Tibial nerve (tissue), 4 donors: ENCODE data around the gene ATP2A2. TPM values are rescaled to one million over a fixed set of nuclear protein-coding genes. Genes with fewer than 3 reads are reported as not detected.

ENCODE experiments used
- DNase-seq, 2 donors: peaks; one replicate each; pipeline ENCODE4 v3.0.0-alpha.2; 2019; ENCODE audit warnings: low spot score in 2 of 2
- H3K27ac ChIP-seq, 4 donors: fragments of 200-600 bp; sonication (generic) in 3 of 4; one replicate each; pipeline ENCODE4 v1.5.1; 2017 to 2019; ENCODE audit warnings: mild to moderate bottlenecking in 1 of 4
- H3K27me3 ChIP-seq, 2 donors: fragments of 200-600 bp; sonication (generic) in 1 of 2; one replicate each; pipeline versions ENCODE4 v1.5.1 to v1.6.0; 2017 to 2019
- H3K36me3 ChIP-seq, 3 donors: fragments of 200-600 bp; sonication (generic); one replicate each; pipeline ENCODE4 v1.5.1; 2018 to 2019
- H3K4me1 ChIP-seq, 4 donors: fragments of 200-600 bp; sonication (generic) in 3 of 4; one replicate each; pipeline ENCODE4 v1.5.1; 2017 to 2019
- H3K4me3 ChIP-seq, 4 donors: fragments of 200-600 bp; sonication (generic) in 3 of 4; one replicate each; pipeline ENCODE4 v1.5.1; 2017 to 2019; ENCODE audit warnings: mild to moderate bottlenecking in 1 of 4, moderate library complexity in 1 of 4
- H3K9me3 ChIP-seq, 4 donors: fragments of 200-600 bp; sonication (generic) in 3 of 4; one replicate each; pipeline ENCODE4 v1.5.1; 2017 to 2019
- EP300 ChIP-seq, 2 donors: sonication (generic); formaldehyde crosslinking; IDR thresholded peaks; one replicate each; pipeline ENCODE4 v1.6.1; 2017; ENCODE audit warnings: antibody characterized with exemption in 2 of 2, mild to moderate bottlenecking in 1 of 2
- POLR2A ChIP-seq, 2 donors: fragments of 450-650 bp; IDR thresholded peaks; one replicate each; pipeline ENCODE4 v1.6.1; 2017; ENCODE audit warnings: antibody characterized with exemption in 2 of 2, mild to moderate bottlenecking in 2 of 2, moderate library complexity in 2 of 2
- WGBS, 2 donors: methylation state at CpG; one replicate each; pipeline ENCODE4 v1.1.5; 2018; 5-methylcytosine and 5-hydroxymethylcytosine counted together
- total RNA-seq, 4 donors: library from RNA; depleted of rRNA; stranded (reverse); fragments of >200 nt; gene quantifications; one replicate each; pipeline ENCODE4 v1.1.0, GENCODE V29; 2016
- TF ChIP-seq, protein P1 (sequence below), 5 experiments: fragments of 200-600 bp in 3 of 5; fragments of 450-650 bp in 2 of 5; sonication (generic) in 3 of 5; IDR thresholded peaks; one replicate each; pipeline ENCODE4 v1.5.1; 2016 to 2019; ENCODE audit warnings: antibody characterized with exemption in 5 of 5, mild to moderate bottlenecking in 3 of 5, moderate library complexity in 2 of 5

Gene ATP2A2
- total RNA-seq, 4 donors from 2014 or later: 77.8 to 106 (median 90.1) TPM

GRCh38 chr12:110282956-110283817 is 2.1 kb downstream of the ATP2A2 start:
- Histone ChIP-seq H3K27me3 (no peaks in the 10 kb centered on the region), H3K4me3 (peak overlapping the region; percentile 87 to 98 (median 92)), H3K4me1 (peaks cover 0 to 68% (median 30%) of the 10 kb centered on the region in 4 donors), H3K36me3 (peaks cover 0 to 9% (median 0%) of the 10 kb centered on the region in 3 donors), H3K9me3 (no peaks in the 10 kb centered on the region), H3K27ac (peak overlapping the region in 3 of 4 donors; percentile 97 to 99 (median 98))
- no peak for TF ChIP-seq POLR2A (IDR thresholded peaks at IDR 0.05)
- TF ChIP-seq, protein P1, sequence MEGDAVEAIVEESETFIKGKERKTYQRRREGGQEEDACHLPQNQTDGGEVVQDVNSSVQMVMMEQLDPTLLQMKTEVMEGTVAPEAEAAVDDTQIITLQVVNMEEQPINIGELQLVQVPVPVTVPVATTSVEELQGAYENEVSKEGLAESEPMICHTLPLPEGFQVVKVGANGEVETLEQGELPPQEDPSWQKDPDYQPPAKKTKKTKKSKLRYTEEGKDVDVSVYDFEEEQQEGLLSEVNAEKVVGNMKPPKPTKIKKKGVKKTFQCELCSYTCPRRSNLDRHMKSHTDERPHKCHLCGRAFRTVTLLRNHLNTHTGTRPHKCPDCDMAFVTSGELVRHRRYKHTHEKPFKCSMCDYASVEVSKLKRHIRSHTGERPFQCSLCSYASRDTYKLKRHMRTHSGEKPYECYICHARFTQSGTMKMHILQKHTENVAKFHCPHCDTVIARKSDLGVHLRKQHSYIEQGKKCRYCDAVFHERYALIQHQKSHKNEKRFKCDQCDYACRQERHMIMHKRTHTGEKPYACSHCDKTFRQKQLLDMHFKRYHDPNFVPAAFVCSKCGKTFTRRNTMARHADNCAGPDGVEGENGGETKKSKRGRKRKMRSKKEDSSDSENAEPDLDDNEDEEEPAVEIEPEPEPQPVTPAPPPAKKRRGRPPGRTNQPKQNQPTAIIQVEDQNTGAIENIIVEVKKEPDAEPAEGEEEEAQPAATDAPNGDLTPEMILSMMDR (IDR thresholded peaks at IDR 0.05): no peak
- no peak for TF ChIP-seq EP300 (IDR thresholded peaks at IDR 0.05)
- DNase-seq: no peak
- WGBS, 2 donors: 10 to 12% methylated on average over 7 of the region's 7 CpGs

DNA sequence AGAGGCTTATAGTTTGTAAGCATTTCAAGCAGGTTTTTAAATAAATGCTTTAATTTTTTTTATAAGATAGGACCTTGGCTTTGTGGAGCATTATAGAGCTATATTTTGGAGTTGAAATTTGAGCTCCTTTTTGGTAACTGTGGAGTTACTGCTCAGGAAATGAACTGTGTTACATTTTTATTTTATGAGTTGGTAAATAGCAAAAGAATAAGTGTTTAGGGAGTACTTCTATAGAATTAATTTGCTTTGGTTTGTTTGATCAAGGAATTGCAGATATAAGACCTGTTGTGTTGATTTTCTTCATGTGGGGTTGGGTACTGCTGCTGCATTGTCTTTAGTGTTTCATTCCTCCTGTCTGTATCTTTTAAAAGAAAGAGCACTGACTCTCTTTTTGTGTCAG is 3.5 kb downstream of the ATP2A2 start:
- peaks cover 0 to 78% (median 34%) of the 10 kb centered on the region in 4 donors for H3K4me1 ChIP-seq
- peak overlapping the region in 1 of 4 donors; percentile 98 for H3K4me3 ChIP-seq
- no peak for DNase-seq
- peak overlapping the region in 1 of 4 donors; percentile 97 for H3K27ac ChIP-seq
- peaks cover 0 to 13% (median 0%) of the 10 kb centered on the region in 3 donors for H3K36me3 ChIP-seq
- no peaks in the 10 kb centered on the region for H3K9me3 ChIP-seq
- TF ChIP-seq, protein P1 (IDR thresholded peaks at IDR 0.05): no peak
- no peak for TF ChIP-seq POLR2A (IDR thresholded peaks at IDR 0.05)
- H3K27me3 ChIP-seq: no peaks in the 10 kb centered on the region

GRCh38 chr12:110286623-110287022 is 5.6 kb downstream of the ATP2A2 start:
- H3K4me3 ChIP-seq: no peak overlapping the region
- peak overlapping the region in 2 of 4 donors; percentile 4 to 39 for H3K27ac ChIP-seq
- WGBS, 2 donors: 56 to 57% methylated on average over 7 of the region's 7 CpGs
- TF ChIP-seq POLR2A (IDR thresholded peaks at IDR 0.05) (no peak), EP300 (IDR thresholded peaks at IDR 0.05) (no peak)
- TF ChIP-seq, protein P1 (IDR thresholded peaks at IDR 0.05): no peak
- peaks cover 0 to 30% (median 0%) of the 10 kb centered on the region in 3 donors for H3K36me3 ChIP-seq
- no peaks in the 10 kb centered on the region for H3K27me3 ChIP-seq
- H3K9me3 ChIP-seq: no peaks in the 10 kb centered on the region
- DNase-seq: no peak
- peaks cover 0 to 73% (median 35%) of the 10 kb centered on the region in 4 donors for H3K4me1 ChIP-seq

DNA sequence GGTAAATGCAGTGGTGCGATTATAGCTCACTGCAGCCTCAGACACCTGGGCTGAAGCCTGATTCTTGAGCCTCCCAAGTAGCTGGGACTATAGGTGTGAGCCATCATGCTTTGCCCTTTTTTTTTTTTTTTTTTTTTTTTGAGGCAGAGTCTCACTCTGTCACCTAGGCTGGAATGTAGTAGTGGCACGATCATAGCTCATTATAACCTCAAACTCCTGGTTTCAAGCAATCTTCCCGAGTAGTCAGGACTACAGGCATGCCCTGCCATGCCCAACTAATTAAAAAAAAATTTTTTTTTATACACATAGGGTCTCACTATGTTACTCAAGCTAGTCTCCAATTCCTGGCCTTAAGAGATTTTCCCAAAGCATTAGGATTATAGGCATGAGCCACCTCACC is 6.9 kb downstream of the ATP2A2 start:
- peaks cover 0 to 65% (median 29%) of the 10 kb centered on the region in 4 donors for H3K4me1 ChIP-seq
- H3K27me3 ChIP-seq: no peaks in the 10 kb centered on the region
- H3K9me3 ChIP-seq: no peaks in the 10 kb centered on the region
- no peak overlapping the region for H3K4me3 ChIP-seq
- no peak overlapping the region for H3K27ac ChIP-seq
- peaks cover 0 to 44% (median 5%) of the 10 kb centered on the region in 3 donors for H3K36me3 ChIP-seq
- no peak for DNase-seq
- 81 to 89% methylated on average over 3 of the region's 3 CpGs for WGBS, 2 donors
- TF ChIP-seq EP300 (IDR thresholded peaks at IDR 0.05) (no peak), POLR2A (IDR thresholded peaks at IDR 0.05) (no peak)
- TF ChIP-seq, protein P1 (IDR thresholded peaks at IDR 0.05): no peak

DNA sequence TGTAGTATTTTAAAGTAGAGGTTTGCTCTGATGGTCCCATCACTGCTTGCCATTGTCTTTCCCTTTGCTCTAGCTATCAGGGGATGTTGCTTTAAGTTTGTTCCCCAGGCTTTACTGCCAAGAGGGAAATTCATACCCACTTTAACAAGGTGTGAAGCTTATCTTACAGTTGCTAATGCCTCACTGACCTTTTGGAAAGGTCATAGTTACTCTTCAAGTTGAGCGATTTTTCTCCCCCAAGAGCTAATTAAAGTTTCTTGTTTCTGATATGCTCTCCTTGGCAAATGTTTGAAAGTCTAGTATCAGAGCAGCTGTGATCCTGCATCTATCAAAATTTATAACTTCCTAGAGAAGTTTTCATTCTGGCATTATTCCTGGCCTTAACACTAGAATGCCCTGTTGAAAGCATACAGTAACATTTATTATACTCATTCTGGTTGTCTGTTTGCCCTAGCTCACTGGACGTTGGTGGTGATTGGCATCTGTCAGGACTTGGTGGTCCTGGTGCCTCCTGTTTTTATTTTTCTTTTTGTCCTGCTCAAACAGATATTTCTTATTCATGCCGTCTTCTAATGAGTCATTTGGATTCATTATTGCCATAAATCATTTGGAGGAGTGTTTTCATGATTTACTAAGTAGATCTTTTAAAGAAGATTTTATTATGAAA is 8.1 kb downstream of the ATP2A2 start:
- 21 to 28% methylated on average over 3 of the region's 3 CpGs for WGBS, 2 donors
- no peaks in the 10 kb centered on the region for H3K9me3 ChIP-seq
- DNase-seq: no peak
- no peak overlapping the region for H3K4me3 ChIP-seq
- H3K4me1 ChIP-seq: peaks cover 0 to 53% (median 19%) of the 10 kb centered on the region in 4 donors
- peaks cover 0 to 55% (median 6%) of the 10 kb centered on the region in 3 donors for H3K36me3 ChIP-seq
- H3K27ac ChIP-seq: no peak overlapping the region
- TF ChIP-seq, protein P1 (IDR thresholded peaks at IDR 0.05): no peak
- no peak for TF ChIP-seq POLR2A (IDR thresholded peaks at IDR 0.05)
- TF ChIP-seq EP300 (IDR thresholded peaks at IDR 0.05): no peak
- H3K27me3 ChIP-seq: no peaks in the 10 kb centered on the region
